GM19035 (cell line): ENCODE data around the gene NT5C3A.
"Not testable (repeated sequence)": the region's sequence is repeated elsewhere in the genome, so short reads cannot be mapped to it uniquely, and the experiment has no call there.

Experiments used
- ATAC-seq: cut with Tn5 transposase; IDR thresholded peaks from one replicate; pipeline ENCODE4 v1.9.1; 2021; ENCODE audit not compliant: unreplicated experiment

The NT5C3A gene

GRCh38 chr7:32988148-32988547 lies 74.4 kb downstream of the NT5C3A start:
- ATAC-seq, result peak; percentile 60

DNA sequence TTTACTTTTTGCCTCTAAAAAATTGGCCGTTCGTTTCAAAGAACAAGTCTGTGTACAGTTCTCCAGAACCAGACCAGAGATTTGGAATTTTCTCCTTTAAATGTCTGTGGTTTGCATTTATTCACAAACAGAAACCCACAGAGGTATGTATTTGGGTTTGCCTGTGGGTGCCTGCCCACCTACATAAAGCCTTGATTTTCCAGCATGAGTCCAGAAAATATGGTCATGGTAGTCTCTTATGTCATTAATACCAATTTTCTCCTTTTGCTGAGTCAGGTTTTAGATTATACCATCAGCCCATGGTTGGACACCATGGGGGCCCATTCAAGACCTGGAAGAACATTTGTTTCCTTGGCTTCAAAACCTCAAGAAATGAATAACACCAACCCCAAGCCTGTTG lies 82.7 kb downstream of the NT5C3A start:
- not testable (repeated sequence) for ATAC-seq

DNA sequence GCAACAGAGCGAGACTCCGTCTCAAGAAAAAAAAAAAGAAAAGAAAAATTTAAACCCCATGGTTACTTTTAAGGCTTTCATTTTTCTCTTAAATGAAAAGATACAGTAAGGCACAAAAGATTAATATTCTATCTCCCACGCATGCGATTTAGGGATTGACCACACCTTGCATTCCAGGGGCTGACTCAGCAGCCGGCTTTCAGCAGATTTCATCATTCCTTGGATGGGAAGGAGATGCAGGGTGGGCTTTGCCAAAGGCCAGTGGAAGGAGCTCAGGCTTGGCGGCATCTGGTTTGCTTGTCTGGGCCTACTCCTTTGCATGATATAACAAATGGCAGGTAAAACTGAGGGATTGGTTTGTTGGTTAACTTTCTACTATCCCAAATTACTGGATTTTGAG lies 83.3 kb downstream of the NT5C3A start:
- ATAC-seq, result not testable (repeated sequence)

DNA sequence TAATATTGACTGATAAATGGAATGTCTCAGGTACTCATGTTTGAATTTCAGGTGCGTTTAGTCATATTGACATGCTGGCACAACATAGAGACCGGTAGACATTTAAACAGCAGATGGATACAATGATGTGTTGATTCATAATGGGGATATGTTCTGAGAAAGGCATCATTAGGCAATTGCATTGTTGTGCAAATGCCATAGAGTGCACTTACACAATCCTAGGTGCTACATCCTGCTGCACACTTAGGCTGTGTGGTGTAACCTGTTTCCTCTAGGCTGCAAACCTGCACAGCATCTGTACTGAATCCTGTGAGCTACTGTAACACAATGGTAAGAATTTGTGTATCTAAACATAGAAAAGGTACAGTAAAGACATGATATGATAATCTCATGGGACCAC lies 85.4 kb downstream of the NT5C3A start:
- ATAC-seq, result not testable (repeated sequence)

- ATAC-seq, result not testable (repeated sequence)
These were observed 90.6 kb downstream of the NT5C3A start for GRCh38 chr7:32971967-32972366.

GRCh38 chr7:32967268-32967582 lies 95.4 kb downstream of the NT5C3A start:
- ATAC-seq, result not testable (repeated sequence)

GRCh38 chr7:32966489-32967267 lies 95.9 kb downstream of the NT5C3A start:
- not testable (repeated sequence) for ATAC-seq

DNA sequence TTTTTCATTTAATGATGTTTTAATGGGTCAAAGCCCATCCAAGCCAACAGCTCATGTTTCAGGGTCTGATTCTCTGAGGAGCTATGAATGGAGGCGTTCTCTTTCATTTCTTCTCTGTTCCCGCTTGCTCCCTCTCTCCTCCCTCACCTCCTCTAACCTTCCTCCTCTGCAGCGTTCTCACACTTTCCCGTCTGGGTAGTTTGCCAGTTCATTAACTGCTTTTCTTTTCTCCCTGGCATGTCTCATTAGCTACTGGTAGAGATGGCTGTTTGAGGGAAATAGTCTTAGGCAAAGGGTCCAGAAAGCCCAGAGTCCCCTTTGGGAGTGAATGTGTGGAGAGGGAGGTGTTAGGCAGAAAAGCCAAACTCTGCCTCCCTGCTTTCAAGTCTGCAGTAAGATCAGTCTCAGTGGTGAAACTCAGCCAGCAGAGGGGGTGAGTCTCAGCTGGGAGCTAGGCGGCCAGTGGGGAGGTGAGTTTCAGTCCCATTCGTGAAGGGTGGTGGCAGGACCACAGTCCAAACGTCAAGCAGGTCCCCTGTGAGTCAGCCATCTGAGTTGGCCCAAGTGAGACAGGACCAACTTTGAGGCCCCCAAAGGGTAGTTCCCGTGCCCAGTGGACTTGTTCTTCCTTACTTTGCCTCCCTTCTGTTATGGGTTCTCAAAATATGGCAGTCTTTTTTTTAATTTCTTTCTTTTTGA lies 98.0 kb downstream of the NT5C3A start:
- ATAC-seq, result peak; percentile 96
